OCI-M1 (cell line): ENCODE data around the gene VWA8.
"Not testable (repeated sequence)": the region's sequence is repeated elsewhere in the genome, so short reads cannot be mapped to it uniquely, and the experiment has no call there.

Experiments used
- DNase-seq: peaks from one replicate; lab custom pipeline; 2025; lab: John Stamatoyannopoulos, UW

VWA8 gene

DNA sequence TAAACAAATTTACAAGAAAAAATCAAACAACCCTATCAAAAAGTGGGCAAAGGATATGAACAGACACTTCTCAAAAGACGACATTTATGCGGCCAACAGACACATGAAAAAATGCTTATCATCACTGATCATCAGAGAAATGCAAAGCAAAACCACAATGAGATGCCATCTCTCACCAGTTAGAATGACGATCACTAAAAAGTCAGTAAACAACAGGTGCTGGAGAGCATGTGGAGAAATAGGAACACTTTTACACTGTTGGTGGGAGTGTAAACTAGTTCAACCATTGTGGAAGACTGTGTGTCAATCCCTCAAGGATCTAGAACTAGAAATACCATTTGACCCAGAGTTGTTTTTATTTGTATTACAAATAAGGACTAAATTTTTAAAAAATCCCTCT is 215.4 kb downstream of the VWA8 start:
- not testable (repeated sequence) for DNase-seq

DNA sequence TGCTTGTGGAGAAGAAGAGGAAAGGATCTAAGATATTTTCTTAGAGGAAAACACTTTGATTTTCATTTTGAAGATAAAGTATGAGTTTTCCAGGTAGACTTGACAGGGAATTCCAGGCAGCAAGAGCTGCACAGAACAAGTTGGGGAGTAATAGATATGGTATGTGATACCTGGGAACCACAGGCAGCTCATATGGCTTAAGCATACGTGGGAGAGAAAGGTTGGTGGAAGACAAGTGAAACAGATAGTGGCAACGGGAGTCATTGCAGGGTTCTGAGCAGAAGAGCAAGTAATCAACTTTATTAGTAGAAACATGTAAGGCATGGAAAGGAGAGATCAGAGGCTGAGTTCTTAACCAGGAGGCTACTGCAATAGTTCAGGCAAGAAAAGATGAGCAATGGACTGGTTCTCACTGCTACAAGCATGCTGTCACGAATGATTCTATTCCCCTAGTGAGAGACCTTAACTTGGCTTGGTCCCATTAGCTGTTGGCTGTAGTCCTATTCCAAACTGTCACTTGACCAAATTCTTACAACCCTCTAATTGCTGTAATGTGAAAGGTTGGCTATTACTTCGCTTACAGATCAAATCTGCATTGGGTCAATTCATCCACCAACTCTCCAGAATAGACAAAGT is 217.9 kb downstream of the VWA8 start:
- no peak for DNase-seq

DNA sequence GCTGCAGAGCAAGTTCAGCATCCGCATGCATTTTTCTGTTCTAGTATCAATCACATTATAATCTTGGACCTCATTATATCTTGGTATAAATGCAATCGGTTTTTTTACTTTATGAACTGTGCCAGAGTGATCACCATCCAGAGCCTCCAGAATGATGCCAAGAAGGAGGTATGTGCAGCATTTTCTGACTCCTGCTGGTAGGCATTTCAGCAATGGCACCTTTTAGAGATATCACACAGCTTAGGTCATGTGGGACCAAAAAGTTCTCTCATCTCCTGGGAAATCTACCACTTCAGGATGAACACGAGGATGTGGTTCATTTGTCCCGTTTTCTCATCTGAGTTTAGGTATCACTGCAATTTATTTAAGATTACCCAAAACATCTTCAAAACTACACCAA is 220.4 kb downstream of the VWA8 start:
- DNase-seq = no peak

DNA sequence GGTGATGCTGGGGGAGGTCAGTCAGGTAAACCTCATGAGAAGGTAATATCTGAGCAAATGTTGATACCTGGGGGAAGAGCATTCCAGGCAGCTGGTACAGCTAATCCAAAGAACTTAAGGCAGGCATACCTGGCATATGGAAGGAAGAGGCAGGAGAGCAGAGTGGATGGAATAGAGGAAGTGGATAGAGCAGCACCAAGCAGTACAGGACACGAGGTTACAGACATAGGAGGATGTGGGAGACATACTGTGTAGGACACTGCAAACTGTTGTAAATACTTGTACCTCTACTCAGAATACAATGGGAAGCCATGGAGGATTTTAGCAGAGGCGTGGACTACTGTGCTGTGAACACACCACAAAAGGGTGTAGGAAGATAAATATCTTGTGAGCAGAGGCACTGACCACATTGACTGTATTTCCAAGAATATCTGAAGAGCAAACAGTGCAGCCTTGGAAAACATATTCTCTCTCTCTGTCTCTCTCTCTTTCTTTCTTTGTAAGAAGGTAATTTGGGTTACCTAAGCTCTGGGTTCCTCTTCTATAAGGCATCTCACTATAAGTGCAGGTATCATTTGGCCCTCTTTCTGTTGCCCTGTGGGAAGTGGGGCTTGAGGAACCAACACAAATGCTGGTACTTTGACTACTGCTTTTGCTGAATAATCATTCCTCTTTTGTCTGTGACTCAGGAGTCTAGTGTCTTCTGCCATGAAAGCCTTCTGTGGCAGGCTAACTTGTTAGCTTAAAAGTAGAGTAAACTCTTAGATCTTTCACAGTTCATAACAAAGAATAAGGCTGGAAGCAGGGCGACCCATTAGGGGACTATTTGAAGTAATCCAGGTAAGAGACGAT is 238.0 kb downstream of the VWA8 start:
- peak; percentile 78 for DNase-seq

DNA sequence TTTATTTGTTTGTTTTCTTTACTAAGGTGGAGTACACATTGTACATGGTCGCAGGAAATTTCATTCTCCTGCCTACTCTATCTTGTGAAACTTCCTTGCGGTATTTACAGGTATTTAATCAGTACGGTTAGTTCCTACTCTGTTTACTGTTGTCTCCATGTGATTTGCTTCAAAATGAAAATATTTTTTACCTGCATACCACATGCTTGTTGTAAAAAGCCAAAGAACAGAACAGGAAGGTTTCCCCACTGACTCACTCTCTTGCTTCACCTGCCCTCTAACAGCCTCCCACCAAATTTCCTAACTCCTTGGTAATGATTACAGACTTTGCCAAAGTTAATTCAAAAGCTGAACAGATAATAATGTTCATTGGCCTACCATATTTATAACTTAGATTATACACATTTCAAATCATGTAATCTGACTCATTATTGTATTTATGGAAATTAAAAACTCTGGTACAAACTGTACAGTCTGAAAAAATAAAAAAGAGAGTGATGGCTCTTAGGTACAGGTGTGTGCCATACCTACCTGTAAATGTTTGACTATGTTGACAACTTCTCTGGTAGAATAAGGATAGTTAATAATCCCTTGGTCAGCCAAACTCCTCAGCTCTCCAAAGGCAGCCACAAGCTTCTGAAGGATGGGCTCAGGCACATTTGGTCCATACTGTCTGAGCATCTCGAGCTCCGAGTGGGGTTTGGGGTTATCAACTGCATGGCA is 239.9 kb downstream of the VWA8 start:
- DNase-seq = no peak

DNA sequence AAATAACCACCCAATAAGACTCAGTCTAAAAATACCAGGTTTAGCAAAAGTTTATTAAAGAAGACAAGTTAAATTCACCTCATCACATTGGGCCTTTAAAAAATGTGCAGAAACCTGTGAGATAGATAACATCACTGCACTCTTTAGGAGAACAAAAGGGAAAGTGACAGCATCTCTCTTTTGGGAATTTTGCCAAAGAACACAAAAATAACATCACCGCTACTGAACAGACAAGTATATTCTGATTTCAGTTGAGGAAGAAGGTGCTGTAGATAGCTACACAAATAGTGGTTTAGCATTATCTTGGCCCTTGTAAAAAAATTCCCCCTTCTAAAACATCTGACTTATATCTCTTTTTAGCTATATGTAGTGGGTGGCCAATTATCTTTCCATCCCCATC is 244.7 kb downstream of the VWA8 start:
- DNase-seq = no peak

DNA sequence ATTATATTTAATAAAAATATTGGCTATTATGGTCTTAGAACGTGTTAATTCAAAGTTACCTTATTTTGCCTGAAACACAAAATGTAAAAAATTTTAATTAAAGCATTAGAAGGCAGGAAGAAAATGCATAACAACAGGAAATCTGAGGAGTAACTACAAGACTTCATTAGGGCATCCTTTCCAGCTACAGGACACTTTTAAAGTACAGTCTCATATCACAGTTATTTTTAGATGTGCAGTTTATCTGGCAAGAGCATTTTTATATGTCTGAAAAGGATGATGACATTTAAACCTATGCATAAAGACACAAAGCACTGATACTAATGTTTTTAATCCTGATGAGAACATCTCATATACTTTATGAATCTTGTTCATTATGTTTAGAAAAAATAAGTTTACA is 247.5 kb downstream of the VWA8 start:
- DNase-seq = no peak

DNA sequence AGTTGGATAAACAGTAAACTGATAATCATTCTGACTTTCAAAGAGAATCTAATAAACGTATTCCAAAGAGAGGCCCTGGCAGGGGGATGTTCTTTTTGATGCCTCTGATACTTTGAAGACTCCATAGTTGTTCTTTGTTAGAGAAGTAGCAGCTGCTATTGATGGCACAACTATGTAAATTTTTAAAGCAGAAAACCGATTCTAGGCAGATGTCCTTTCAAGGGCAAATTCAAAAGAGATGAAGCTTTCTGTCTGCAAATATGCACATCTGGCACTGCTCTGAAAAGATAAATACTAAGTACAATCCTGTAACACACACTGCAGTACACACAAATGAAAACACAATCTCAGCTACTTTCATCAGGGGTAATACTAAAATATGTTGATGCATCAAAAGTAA is 250.1 kb downstream of the VWA8 start:
- no peak for DNase-seq

DNA sequence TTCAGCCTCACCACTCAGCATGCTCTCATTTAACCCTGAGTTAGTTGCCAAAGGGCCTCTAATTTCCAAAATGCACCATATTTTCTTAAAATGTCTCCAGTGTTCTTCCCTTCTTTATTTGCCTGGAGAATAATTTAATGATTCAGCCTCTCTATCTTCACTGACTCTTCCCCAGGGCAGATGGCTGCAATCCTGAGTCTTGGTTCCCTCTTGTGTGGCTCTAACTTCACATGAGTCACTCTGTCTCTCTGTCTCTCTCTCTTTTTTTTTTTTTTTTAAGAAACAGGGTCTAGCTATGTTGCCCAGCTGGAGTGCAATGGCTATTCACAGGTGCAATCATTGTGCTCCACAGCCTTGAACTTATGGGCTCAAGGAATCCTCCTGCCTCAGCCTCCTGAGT is 251.4 kb downstream of the VWA8 start:
- no peak for DNase-seq

DNA sequence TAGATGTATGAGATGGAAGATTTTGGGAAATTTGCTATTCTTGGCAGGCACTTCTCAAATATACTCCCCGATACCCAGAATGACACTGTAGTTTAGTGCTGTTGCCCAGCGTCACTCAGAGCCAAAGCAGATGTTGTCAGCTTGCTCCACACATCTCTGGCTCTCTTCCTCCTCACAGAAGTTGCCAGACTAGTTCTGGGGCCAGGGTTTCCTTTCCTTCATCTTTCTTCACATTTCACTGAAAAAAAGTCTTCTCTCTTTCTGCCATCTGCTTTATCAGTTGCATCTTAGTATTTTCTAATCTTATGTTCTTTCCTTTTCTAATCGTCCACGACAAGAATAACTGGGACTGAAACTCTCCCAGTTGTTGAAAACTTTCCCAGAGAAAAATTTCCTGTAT is 252.2 kb downstream of the VWA8 start:
- no peak for DNase-seq

DNA sequence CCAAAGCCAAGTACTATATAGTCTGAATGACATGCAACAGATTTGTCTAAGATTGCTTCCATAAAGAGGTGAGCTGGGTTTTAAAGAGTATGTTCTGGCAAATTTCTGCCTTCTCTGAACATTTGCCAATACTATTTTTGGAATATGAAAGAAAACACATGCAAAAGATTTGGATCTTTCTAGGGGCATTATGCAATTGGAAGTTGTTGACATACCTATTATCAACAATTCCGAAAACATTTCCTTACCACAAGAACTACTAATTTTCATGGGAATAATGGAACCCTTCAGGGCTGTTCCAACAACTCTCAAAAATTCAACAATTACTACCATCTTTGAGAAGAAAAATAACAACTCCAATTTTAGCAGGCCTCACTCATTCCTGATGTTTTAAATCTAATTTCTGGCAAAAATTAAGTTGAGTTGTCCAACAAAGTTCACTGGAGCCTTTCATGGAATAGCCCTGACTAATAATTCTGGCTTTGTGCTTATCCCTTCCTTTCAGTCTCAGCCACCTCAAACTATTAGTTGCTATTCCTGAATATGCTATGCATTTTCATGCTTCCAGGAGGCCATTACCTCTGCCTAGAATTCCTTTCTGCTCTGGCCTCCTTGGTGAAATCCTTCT is 253.6 kb downstream of the VWA8 start:
- no peak for DNase-seq

DNA sequence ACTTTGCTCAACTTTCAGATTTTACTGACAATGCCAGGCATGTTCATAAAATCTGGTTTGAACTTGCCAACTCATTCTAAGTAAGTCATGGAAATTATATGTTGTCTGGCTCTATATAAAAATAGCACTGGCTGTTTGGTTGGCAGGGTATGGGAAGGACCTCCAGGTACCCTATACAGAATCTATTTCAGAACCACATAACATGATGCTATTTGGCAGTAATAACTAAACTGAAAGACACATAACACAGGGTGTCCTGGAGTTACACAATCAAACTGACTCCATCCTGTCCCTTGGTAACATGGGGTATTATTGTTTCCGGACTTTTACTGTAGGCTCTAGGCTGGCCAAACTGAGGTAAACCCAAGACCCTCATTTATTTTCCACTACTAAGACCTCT is 254.8 kb downstream of the VWA8 start:
- no peak for DNase-seq

DNA sequence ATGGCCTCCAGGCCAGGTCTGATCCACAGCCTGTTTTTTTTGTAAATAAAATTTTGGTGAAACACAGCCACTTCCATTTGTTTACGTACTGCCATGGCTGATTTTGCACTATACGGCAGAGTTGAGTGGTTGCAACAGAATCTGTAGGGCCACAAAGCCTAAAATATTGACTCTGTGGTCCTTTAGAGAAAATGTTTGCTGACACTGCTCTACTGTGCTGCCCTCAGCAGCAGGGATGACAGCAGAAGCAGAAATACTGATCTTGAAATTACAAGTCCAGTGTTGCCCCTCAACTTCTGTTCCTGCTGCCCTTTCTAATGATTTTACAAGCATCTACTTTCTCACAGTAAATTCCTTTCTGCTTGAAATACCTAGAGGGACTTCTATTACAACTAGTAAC is 258.4 kb downstream of the VWA8 start:
- no peak for DNase-seq

DNA sequence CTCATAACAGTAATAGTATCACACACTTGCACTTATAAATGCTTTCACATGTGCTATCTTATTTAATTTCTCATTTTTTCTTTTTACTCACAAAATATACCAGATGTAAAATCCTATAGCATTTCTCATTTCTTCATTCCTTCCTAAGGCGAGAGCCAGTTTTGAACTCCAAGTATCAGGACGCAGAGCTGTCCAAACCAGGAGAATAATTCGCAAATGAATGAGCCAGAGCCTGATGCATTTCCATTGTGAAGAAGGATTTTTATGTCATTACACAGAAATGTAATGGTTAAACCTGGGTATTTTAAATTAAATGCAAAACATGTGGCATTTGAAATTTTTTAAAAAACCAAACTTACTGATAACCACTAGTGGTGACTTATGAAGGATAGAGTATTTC is 259.2 kb downstream of the VWA8 start:
- DNase-seq = no peak

DNA sequence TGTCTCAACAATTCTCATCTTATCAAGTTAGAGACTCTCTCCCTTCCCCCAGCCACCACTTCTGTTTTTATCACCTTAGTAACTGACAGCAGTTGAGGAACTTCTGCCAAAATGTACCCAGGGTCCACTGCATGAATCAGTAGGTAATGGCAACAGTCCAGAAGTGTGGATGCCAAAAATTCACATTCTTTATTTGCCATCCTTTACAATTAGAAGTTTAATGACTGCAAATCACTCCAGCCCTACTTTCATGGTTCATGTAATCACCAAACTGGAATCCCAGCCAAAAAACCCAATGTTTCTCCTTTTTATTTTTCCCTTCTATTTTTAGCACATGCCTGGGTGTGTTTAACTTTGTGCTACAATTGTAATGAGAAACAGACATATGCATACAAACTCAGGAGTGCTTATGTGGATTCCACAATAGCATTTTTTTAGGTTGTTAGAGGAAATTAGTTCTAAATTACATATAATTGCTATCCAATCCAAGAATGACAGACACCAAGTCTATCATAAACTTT is 260.1 kb downstream of the VWA8 start:
- peak; percentile 83 for DNase-seq

DNA sequence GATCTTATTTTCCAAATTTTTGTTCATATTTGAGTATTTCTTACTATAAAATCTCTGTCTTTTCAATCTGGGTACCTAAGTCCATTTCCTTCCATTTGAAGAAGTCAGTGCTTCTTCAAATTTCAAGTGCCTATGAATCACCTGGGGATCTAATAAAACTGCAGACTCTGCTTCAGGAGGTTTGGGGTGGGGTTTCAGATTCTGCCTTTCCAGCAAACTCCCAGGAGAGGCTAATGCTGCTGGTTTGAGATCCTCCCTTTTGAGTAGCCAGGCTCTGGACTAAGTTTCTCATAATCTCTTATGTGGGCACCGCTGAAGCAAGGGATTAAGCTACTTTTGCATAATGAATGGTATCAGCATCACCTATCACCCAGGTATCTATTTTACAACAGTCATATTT is 261.1 kb downstream of the VWA8 start:
- no peak for DNase-seq

DNA sequence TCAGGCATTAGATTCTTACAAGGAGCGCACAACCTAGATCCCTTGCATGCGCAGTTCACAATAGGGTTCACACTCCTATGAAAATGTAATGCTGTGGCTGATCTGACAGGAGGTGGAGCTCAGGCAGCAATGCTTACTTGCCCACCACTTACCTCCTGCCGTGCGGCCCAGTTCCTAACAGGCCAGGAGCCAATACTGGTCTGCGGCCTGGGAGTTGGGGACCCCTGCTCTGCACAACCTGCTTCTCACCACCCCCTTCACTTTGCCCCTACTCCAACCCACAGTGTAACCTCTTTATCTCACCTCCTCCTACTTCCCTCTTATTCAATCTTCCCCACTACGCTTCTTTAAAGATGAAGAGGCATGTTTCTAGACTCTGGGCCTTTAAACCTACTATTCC is 263.3 kb downstream of the VWA8 start:
- DNase-seq = no peak

DNA sequence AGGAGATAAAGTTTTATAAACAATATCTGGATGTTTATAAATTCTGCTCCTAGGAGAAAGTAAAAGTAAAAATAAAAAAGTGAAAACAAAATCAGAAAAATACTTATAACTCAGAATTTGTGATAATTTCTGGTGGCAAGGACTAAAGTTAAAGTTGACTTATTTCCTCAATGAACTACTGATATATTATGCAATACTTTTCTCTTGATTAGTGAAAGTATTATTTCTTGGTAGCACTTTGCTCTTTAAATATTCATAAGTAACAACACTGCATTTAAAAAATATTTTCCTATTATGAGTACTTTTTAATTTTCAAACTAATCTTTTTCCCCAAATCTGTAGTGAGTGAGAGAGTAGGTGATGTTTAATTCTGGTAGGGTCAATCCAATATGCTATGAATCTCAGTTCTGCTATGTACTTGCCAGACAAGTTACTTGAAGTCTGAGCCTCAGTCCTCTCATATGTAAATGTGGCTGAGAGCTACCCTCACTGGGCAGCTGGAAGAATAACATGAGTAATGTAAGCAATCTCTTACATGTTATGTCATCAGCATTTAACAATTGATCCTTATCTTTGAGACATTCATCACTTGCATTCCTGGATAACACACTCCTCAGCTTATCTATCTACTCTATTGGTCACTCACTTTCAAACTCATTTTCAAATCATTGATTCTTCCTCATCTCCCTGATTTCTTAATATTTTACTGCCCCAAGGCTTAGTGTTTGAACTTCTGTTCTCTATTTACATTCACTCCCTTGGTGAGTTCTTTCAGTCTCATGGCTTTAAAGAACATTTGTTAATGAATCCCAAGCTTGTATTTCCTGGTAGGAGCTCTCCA is 264.5 kb downstream of the VWA8 start:
- DNase-seq = peak; percentile 60

DNA sequence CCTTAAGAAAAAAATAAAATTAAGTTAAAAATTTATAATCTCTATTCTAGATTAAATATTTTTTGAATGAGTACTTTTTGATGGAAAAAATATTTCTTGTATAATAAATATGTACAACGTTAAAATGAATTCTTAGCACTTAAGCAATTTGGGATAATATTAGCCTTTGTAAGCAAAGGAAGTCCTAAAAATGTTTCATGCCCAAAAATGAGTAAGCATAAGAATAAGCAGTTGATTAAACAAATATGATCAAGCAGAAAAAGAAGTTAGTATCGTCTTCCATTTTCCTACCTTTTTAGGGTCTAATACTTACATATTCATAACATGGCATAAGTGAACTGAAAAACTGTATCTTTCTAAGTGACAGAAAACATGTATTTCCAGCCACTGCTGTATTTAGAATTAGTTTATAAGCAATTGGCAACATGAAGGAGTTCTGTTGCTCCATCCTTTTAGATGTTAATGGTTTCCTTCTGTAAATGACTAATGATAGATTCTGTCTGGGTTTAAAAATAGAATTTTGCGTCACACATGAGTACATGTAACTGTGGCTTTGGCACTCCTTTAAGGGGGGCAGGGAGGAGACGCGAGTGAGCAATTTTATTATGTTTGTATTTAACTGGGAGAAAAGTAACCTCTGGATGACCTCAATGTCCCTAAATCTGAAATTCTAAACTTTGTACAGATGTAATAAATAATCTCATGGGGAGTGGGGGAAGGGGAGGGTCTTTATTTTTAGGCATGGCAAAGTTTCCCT is 266.2 kb downstream of the VWA8 start:
- no peak for DNase-seq

DNA sequence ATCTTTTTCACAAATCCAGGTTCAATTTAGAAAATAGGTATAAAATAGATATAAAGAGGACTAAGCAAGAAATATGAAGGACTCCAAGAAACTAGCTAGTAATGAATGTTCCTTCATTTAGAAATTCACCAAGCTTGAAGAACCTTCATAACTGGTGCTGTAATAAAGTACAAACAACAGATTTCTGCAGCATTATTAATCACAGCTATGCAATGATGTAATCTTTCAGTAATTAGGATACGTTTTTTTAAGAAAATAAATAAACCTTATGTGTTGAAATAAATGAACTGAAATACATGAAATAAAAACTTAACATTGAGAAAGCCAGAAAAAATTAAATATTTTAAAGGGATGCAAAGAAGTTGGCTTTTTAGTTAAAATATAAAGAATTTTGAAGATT is 267.5 kb downstream of the VWA8 start:
- DNase-seq = no peak

DNA sequence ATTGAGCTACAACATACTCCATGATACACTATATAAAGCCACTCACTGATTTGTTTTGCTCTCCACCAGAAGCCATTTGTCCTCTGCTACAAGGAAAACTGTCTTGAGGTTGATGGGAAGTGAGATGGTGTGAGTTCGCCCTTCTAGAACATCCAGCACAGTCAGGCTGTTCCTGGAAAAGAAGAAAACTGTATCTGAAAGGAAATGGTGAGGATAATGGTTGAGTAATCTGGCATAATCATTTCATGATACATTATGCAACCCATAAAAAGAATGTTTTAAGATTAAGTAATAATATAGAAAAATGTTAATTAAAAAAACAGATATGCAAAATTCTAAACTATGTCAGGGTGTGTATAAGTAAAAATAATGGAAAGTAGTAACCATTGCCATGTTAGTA is 269.6 kb downstream of the VWA8 start:
- DNase-seq = no peak
